Measurements from ENCODE around the gene IGLL1. TPM values are rescaled to one million over a fixed set of nuclear protein-coding genes. Genes with fewer than 3 reads are reported as not detected.
"Not testable (repeated sequence)": the region's sequence is repeated elsewhere in the genome, so short reads cannot be mapped to it uniquely, and the experiment has no call there.

Gene IGLL1
- total RNA-seq, 4 donors from 2014 or later = not detected

GRCh38 chr22:23606204-23607131 is 26.4 kb upstream of the IGLL1 start:
- no peak for ATAC-seq
- Histone ChIP-seq H3K27me3 (peaks cover 22% of the 10 kb centered on the region), H3K9me3 (no peaks in the 10 kb centered on the region), H3K36me3 (no peaks in the 10 kb centered on the region), H3K4me3 (no peak overlapping the region), H3K4me1 (no peaks in the 10 kb centered on the region), H3K27ac (no peak overlapping the region)
- WGBS, 2 donors (ENCODE audit: low coverage in 1 of 2) = 83% methylated on average over 3 of the region's 20 CpGs; no CpG with 5 or more reads in 1 of the 2 donors
- TF ChIP-seq POLR2A (IDR thresholded peaks at IDR 0.05) (no peak), EP300 (IDR thresholded peaks at IDR 0.05) (no peak), POLR2AphosphoS5 (IDR thresholded peaks at IDR 0.05) (no peak)
- TF ChIP-seq, protein P1, sequence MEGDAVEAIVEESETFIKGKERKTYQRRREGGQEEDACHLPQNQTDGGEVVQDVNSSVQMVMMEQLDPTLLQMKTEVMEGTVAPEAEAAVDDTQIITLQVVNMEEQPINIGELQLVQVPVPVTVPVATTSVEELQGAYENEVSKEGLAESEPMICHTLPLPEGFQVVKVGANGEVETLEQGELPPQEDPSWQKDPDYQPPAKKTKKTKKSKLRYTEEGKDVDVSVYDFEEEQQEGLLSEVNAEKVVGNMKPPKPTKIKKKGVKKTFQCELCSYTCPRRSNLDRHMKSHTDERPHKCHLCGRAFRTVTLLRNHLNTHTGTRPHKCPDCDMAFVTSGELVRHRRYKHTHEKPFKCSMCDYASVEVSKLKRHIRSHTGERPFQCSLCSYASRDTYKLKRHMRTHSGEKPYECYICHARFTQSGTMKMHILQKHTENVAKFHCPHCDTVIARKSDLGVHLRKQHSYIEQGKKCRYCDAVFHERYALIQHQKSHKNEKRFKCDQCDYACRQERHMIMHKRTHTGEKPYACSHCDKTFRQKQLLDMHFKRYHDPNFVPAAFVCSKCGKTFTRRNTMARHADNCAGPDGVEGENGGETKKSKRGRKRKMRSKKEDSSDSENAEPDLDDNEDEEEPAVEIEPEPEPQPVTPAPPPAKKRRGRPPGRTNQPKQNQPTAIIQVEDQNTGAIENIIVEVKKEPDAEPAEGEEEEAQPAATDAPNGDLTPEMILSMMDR (IDR thresholded peaks at IDR 0.05) = no peak

DNA sequence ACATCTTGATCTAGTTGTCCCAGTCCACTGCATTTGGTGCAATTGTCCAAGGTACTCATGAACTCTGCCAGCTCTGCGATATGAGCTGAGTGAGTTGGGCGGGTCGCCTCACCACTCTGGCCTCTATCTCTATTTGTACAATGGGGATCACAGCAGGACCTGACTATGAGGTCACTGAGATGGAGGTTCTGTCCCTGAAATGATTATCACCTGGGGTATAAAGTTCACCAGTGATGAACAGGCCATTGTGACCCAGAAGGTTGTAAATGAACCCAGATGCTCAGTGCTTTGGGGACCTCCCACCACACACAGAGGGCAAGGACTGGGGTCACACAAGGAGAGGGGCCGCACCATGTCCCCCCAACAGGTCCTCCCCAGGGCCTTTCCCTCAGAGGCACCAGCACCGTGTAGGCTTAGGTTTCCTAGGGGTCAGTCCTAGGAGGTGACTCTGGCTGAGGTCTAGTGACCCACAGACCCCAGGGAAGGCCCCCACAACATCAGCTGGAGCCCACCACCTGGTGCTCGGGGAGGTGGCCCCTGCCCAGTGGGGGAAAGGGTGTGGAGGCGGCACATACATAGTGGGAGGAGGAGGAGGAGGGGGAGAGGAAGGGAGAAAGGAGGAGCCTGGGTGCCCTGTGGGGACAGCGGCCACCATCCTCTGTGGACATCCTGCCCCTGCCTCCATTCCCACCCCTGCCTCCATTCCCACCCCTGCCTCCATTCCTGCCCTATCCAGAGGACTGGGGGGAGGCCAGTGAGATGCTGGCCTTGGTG is 25.0 kb upstream of the IGLL1 start:
- WGBS, 2 donors (ENCODE audit: low coverage in 1 of 2) = 85 to 86% methylated on average over 3 of the region's 8 CpGs
- no peak for ATAC-seq
- no peak for TF ChIP-seq POLR2AphosphoS5 (IDR thresholded peaks at IDR 0.05)
- TF ChIP-seq, protein P1 (IDR thresholded peaks at IDR 0.05) = no peak
- no peak for TF ChIP-seq EP300 (IDR thresholded peaks at IDR 0.05)
- TF ChIP-seq POLR2A (IDR thresholded peaks at IDR 0.05) = no peak

GRCh38 chr22:23603266-23603665 is 23.2 kb upstream of the IGLL1 start:
- no peak for ATAC-seq
- TF ChIP-seq EP300 (IDR thresholded peaks at IDR 0.05) = no peak
- TF ChIP-seq, protein P1 (IDR thresholded peaks at IDR 0.05) = no peak
- TF ChIP-seq POLR2A (IDR thresholded peaks at IDR 0.05) = no peak
- no peak for TF ChIP-seq POLR2AphosphoS5 (IDR thresholded peaks at IDR 0.05)
- 80 to 100% methylated on average over 2 to 6 of the region's 7 CpGs for WGBS, 2 donors (ENCODE audit: low coverage in 1 of 2)

More for the DNA sequence above, 25.0 kb upstream of the IGLL1 start:
- Histone ChIP-seq H3K9me3 (no peaks in the 10 kb centered on the region), H3K4me3 (no peak overlapping the region), H3K36me3 (no peaks in the 10 kb centered on the region), H3K27me3 (peaks cover 22% of the 10 kb centered on the region), H3K27ac (no peak overlapping the region), H3K4me1 (no peaks in the 10 kb centered on the region)

GRCh38 chr22:23598805-23599518 is 18.9 kb upstream of the IGLL1 start:
- Histone ChIP-seq H3K4me3 (no peak overlapping the region), H3K4me1 (no peaks in the 10 kb centered on the region), H3K27me3 (no peaks in the 10 kb centered on the region), H3K27ac (no peak overlapping the region), H3K9me3 (no peaks in the 10 kb centered on the region), H3K36me3 (no peaks in the 10 kb centered on the region)
- no peak for ATAC-seq
- WGBS, 2 donors (ENCODE audit: low coverage in 1 of 2) = 80 to 88% methylated on average over 1 to 5 of the region's 9 CpGs
- TF ChIP-seq POLR2A (IDR thresholded peaks at IDR 0.05) = no peak
- TF ChIP-seq POLR2AphosphoS5 (IDR thresholded peaks at IDR 0.05) = no peak
- no peak for TF ChIP-seq EP300 (IDR thresholded peaks at IDR 0.05)
- TF ChIP-seq, protein P1 (IDR thresholded peaks at IDR 0.05) = no peak

More at GRCh38 chr22:23603266-23603665, 23.2 kb upstream of the IGLL1 start:
- Histone ChIP-seq H3K27ac (no peak overlapping the region), H3K4me1 (no peaks in the 10 kb centered on the region), H3K4me3 (no peak overlapping the region), H3K36me3 (no peaks in the 10 kb centered on the region), H3K9me3 (no peaks in the 10 kb centered on the region), H3K27me3 (peaks cover 22% of the 10 kb centered on the region)

DNA sequence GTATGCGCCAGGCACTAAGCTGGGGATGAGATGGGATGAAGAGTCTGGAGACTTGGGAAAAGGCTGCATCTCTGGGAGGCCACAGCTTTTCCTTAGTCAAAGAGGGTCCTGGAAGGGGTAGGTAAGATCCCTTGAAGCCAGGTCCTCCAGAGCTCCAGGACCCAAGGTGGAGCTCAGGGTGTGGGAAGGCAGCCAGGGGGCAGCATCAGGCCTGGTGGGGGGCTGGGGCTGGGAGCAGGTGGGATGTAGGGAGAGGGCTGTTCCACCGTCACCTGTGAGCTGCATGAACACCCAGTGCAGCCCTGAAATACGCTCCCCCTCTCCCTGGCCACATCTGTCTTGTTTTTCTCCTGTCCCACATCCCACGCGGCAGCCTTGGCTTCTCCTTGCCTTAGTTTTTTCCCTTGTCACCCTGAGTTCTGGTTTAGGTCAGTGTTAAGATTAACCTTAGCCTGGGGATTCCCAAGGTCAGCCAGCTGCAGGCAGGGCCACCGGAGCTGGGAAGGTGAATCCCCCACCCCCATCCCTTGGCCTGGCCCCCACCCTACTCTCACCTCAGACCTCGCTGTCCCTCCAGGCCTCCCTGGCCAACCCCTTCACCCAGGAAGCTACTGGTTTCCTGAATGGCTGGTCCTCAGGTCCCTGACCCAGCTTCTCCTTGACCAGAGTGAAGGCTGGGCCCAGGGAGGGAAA is 17.6 kb upstream of the IGLL1 start:
- not testable (repeated sequence) for H3K27me3 ChIP-seq, H3K27ac ChIP-seq, H3K36me3 ChIP-seq, H3K4me3 ChIP-seq, H3K4me1 ChIP-seq, H3K9me3 ChIP-seq, ATAC-seq
- no CpG with 5 or more reads among the region's 7 CpGs for WGBS, 2 donors (ENCODE audit: low coverage in 1 of 2)

DNA sequence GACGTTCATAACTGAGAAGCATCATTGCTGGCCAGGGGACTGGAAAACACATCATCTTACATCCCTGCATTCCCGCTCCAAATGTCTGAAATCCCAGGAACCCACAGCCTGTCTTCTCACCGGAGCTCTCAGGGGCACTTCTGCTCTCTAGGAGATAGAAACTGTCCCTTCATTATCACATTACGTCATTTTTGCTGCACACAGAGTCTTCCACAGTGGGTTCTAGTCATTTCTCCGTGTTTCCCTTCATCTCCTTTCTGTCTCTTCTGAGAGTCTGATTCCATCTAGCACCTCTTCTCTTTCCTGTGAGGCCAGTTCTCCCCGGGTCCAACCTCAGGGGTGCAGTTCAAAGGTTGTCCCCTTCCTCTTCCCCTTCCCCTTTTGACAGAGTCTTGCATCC is 15.8 kb upstream of the IGLL1 start:
- H3K27ac ChIP-seq, H3K4me3 ChIP-seq, H3K9me3 ChIP-seq, H3K27me3 ChIP-seq, ATAC-seq, H3K4me1 ChIP-seq, H3K36me3 ChIP-seq: not testable (repeated sequence)
- WGBS, 2 donors (ENCODE audit: low coverage in 1 of 2) = 50 to 61% methylated on average over 5 to 6 of the region's 6 CpGs
